NCI-H2107 (cell line): ENCODE measurements around the gene FCRL6.

Experiments used
- DNase-seq: peaks from one replicate; lab custom pipeline; 2025; lab: John Stamatoyannopoulos, UW

The FCRL6 gene

DNA sequence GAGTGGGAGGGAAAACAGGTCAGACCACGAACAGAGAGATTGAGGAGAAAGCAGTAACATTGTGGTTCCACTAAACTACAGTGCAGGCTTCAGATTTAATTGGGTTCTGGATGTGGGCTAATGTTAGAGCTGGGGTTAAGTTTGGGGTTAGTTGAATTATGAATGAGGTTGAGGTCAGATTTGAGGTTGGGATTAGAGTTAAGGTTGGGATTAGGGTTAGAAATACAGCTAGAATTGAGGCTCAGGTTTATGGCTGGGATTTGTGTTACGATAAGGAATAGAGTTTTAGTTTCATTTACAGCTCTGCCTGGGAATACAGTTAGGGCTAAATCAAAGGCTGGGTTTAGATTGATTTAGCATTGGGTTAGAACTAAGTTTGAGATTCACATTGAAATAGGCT lies 62.1 kb downstream of the FCRL6 start:
- DNase-seq: no peak
